Measurements from ENCODE around the gene CP. TPM values are rescaled to one million over a fixed set of nuclear protein-coding genes. Genes with fewer than 3 reads are reported as not detected.

Gene CP
- total and polyA plus RNA-seq, 9 of the 15 experiments (the other 6 are each of a cell fraction or from before 2014, with no cell fraction given): 0.30 to 0.75 TPM; not detected in 7

- TF ChIP-seq TSHZ1 (CRISPR knock-in tag; IDR thresholded peaks at IDR 0.05): no peak
- TF ChIP-seq KLF16 (IDR thresholded peaks at IDR 0.05): peak; percentile 95
- no peak for TF ChIP-seq SIN3B (IDR thresholded peaks at IDR 0.05; ENCODE audit: low read depth)
- TF ChIP-seq ZNF584 (CRISPR knock-in tag; IDR thresholded peaks at IDR 0.05; ENCODE audit: low read depth): peak; percentile 55; the same call in 1 of the 2 replicates
- peak; percentile 68 for TF ChIP-seq CREM (IDR thresholded peaks at IDR 0.05; ENCODE audit: low read depth)
- TF ChIP-seq ZSCAN29 (IDR thresholded peaks at IDR 0.05): no peak
- TF ChIP-seq ZNF134 (CRISPR knock-in tag; conservative IDR thresholded peaks at IDR 0.05): 0 out of 2 replicates have a peak, but pooled peaks have one; percentile 27
- peak; percentile 24 to 72; a peak in 2 of 4 replicates for TF ChIP-seq MNT (conservative IDR thresholded peaks at IDR 0.05)
- TF ChIP-seq TOE1 (IDR thresholded peaks at IDR 0.05; ENCODE audit: borderline replicate concordance): peak; percentile 42; the same call in 1 of the 2 replicates
- no peak for TF ChIP-seq TOE1 (CRISPR knock-in tag; IDR thresholded peaks at IDR 0.05; ENCODE audit: borderline replicate concordance, low read depth)
- no peak for TF ChIP-seq ZNF551 (CRISPR knock-in tag; IDR thresholded peaks at IDR 0.05)
- peak; percentile 95 for TF ChIP-seq ARID1B (IDR thresholded peaks at IDR 0.05)
- TF ChIP-seq TEAD1 (CRISPR knock-in tag; IDR thresholded peaks at IDR 0.05): 0 out of 4 replicates have a peak, but pooled peaks of 1 of the 2 experiments have one; percentile 30
- TF ChIP-seq PCBP1 (IDR thresholded peaks at IDR 0.05; ENCODE audit: low read depth, low read length, poor library complexity, severe bottlenecking): no peak
- no peak for TF ChIP-seq BRCA1 (IDR thresholded peaks at IDR 0.05)
- no peak for TF ChIP-seq BRCA1 (CRISPR knock-in tag; IDR thresholded peaks at IDR 0.05)
- peak in 1 of 2 experiments; percentile 23; a peak in 1 of 3 replicates for TF ChIP-seq CBX3 (IDR thresholded peaks at IDR 0.05; ENCODE audit: borderline replicate concordance in 1 of 2, low read length in 2 of 2)
- TF ChIP-seq NELFE (IDR thresholded peaks at IDR 0.05; ENCODE audit: insufficient read depth, insufficient read length): no peak
- TF ChIP-seq RNF2 (IDR thresholded peaks at IDR 0.05): peak; percentile 82
- no peak for TF ChIP-seq ID3 (CRISPR knock-in tag; IDR thresholded peaks at IDR 0.05)
- peak; percentile 86 for TF ChIP-seq ID3 (tag; IDR thresholded peaks at IDR 0.05)
- no peak for TF ChIP-seq PBX2 (CRISPR knock-in tag; IDR thresholded peaks at IDR 0.05; ENCODE audit: low read depth)
- TF ChIP-seq PBX2 (tag; conservative IDR thresholded peaks at IDR 0.05; ENCODE audit: low read depth): peak; percentile 81
These were observed 69.8 kb downstream of the CP start (continued) for GRCh38 chr3:149151843-149152242.
